Skeletal muscle satellite cell (primary cell): ENCODE measurements around the gene C1orf35.

Experiments
- H3K27me3 ChIP-seq: 2 replicates; pipeline ENCODE4 v1.7.0; 2013; ENCODE audit warnings: low read length; ENCODE audit not compliant: control insufficient read depth, insufficient read depth
- H3K36me3 ChIP-seq: 2 replicates; pipeline ENCODE4 v1.7.0; 2013; ENCODE audit warnings: mild to moderate bottlenecking, control low read depth, low read length; ENCODE audit not compliant: insufficient read depth
- H3K4me1 ChIP-seq: 2 replicates; pipeline ENCODE4 v1.7.0; 2013; ENCODE audit warnings: low read length; ENCODE audit not compliant: control insufficient read depth, insufficient read depth
- H3K4me2 ChIP-seq: 2 replicates; pipeline ENCODE4 v1.7.0; 2013; ENCODE audit warnings: mild to moderate bottlenecking, low read length
- H3K4me3 ChIP-seq: 2 replicates; pipeline ENCODE4 v1.7.0; 2013; ENCODE audit warnings: low read length
- H3K9ac ChIP-seq: 2 replicates; pipeline ENCODE4 v1.7.0; 2013; ENCODE audit warnings: mild to moderate bottlenecking, low read depth, low read length, moderate library complexity
- H3K9me3 ChIP-seq: replicated peaks from 2 replicates; pipeline ENCODE4 v1.7.0; 2013; ENCODE audit warnings: mild to moderate bottlenecking, control low read depth, low read length

C1orf35 gene

GRCh38 chr1:228088586-228089498 lies 14.3 kb downstream of the C1orf35 start:
- peaks cover 59% of the 10 kb centered on the region for H3K36me3 ChIP-seq
- no peak overlapping the region for H3K4me3 ChIP-seq
- no peaks in the 10 kb centered on the region for H3K9me3 ChIP-seq
- peak overlapping the region; percentile 96 for H3K4me2 ChIP-seq
- peaks cover 73% of the 10 kb centered on the region for H3K4me1 ChIP-seq
- H3K27me3 ChIP-seq, result no peaks in the 10 kb centered on the region
- peak overlapping the region; percentile 27 for H3K9ac ChIP-seq

GRCh38 chr1:228087771-228088251 lies 15.3 kb downstream of the C1orf35 start:
- Histone ChIP-seq H3K4me2 (peak overlapping the region; percentile 96), H3K4me3 (peak overlapping the region; percentile 44), H3K27me3 (no peaks in the 10 kb centered on the region), H3K9me3 (no peaks in the 10 kb centered on the region), H3K4me1 (peaks cover 73% of the 10 kb centered on the region), H3K9ac (peak overlapping the region; percentile 52), H3K36me3 (peaks cover 59% of the 10 kb centered on the region)

- Histone ChIP-seq H3K4me3 (peak overlapping the region; percentile 97), H3K4me1 (peaks cover 66% of the 10 kb centered on the region), H3K27me3 (no peaks in the 10 kb centered on the region), H3K4me2 (peak overlapping the region; percentile 96), H3K9ac (peak overlapping the region; percentile 100), H3K9me3 (no peaks in the 10 kb centered on the region), H3K36me3 (peaks cover 36% of the 10 kb centered on the region)
Measured at GRCh38 chr1:228085287-228085951, 17.7 kb downstream of the C1orf35 start.

- Histone ChIP-seq H3K4me1 (peaks cover 60% of the 10 kb centered on the region), H3K9me3 (no peaks in the 10 kb centered on the region), H3K9ac (peak overlapping the region; percentile 100), H3K36me3 (peaks cover 32% of the 10 kb centered on the region), H3K4me3 (peak overlapping the region; percentile 97), H3K27me3 (no peaks in the 10 kb centered on the region), H3K4me2 (peak overlapping the region; percentile 96)
Measured at GRCh38 chr1:228084797-228085196, 18.3 kb downstream of the C1orf35 start.

GRCh38 chr1:228084325-228084724 lies 18.8 kb downstream of the C1orf35 start:
- Histone ChIP-seq H3K4me1 (peaks cover 55% of the 10 kb centered on the region), H3K9ac (peak overlapping the region; percentile 100)

GRCh38 chr1:228083871-228084278 lies 19.2 kb downstream of the C1orf35 start:
- Histone ChIP-seq H3K4me1 (peaks cover 51% of the 10 kb centered on the region), H3K36me3 (peaks cover 31% of the 10 kb centered on the region)

More at GRCh38 chr1:228084325-228084724, 18.8 kb downstream of the C1orf35 start:
- Histone ChIP-seq H3K36me3 (peaks cover 31% of the 10 kb centered on the region), H3K4me3 (peak overlapping the region; percentile 97), H3K9me3 (no peaks in the 10 kb centered on the region), H3K27me3 (no peaks in the 10 kb centered on the region), H3K4me2 (peak overlapping the region; percentile 96)

GRCh38 chr1:228082918-228083870 lies 19.9 kb downstream of the C1orf35 start:
- H3K4me3 ChIP-seq, result peak overlapping the region; percentile 97
- no peaks in the 10 kb centered on the region for H3K27me3 ChIP-seq
- H3K4me2 ChIP-seq, result peak overlapping the region; percentile 96
- no peaks in the 10 kb centered on the region for H3K9me3 ChIP-seq
- peak overlapping the region; percentile 100 for H3K9ac ChIP-seq
- H3K36me3 ChIP-seq, result peaks cover 24% of the 10 kb centered on the region
- peaks cover 44% of the 10 kb centered on the region for H3K4me1 ChIP-seq

More at GRCh38 chr1:228083871-228084278, 19.2 kb downstream of the C1orf35 start:
- no peaks in the 10 kb centered on the region for H3K9me3 ChIP-seq
- peak overlapping the region; percentile 100 for H3K9ac ChIP-seq
- H3K4me2 ChIP-seq, result peak overlapping the region; percentile 96
- H3K27me3 ChIP-seq, result no peaks in the 10 kb centered on the region
- H3K4me3 ChIP-seq, result peak overlapping the region; percentile 97

- Histone ChIP-seq H3K4me2 (peak within 1 kb of the TSS; percentile 96), H3K27me3 (no peaks in the 10 kb centered on the region), H3K4me3 (peak within 1 kb of the TSS; percentile 97), H3K9me3 (no peaks in the 10 kb centered on the region), H3K4me1 (peaks cover 36% of the 10 kb centered on the region), H3K9ac (peak within 1 kb of the TSS; percentile 100), H3K36me3 (peaks cover 21% of the 10 kb centered on the region)
Measured at GRCh38 chr1:228082214-228082917, 20.8 kb downstream of the C1orf35 start, which contains the start of gene ARF1. Gene ARF1, plus strand, starts transcription at chr1:228082708. Its CDS starts 14,407 bp downstream, at chr1:228097115.

- peak overlapping the region; percentile 97 for H3K4me3 ChIP-seq
Measured at GRCh38 chr1:228081578-228082213, 21.4 kb downstream of the C1orf35 start.

GRCh38 chr1:228081144-228081543 lies 22.0 kb downstream of the C1orf35 start:
- peak overlapping the region; percentile 100 for H3K9ac ChIP-seq
- H3K4me1 ChIP-seq, result peaks cover 24% of the 10 kb centered on the region
- no peaks in the 10 kb centered on the region for H3K9me3 ChIP-seq
- H3K27me3 ChIP-seq, result no peaks in the 10 kb centered on the region
- H3K4me2 ChIP-seq, result peak overlapping the region; percentile 87
- peaks cover 21% of the 10 kb centered on the region for H3K36me3 ChIP-seq
- H3K4me3 ChIP-seq, result peak overlapping the region; percentile 97

More at GRCh38 chr1:228081578-228082213, 21.4 kb downstream of the C1orf35 start:
- no peaks in the 10 kb centered on the region for H3K9me3 ChIP-seq
- H3K4me2 ChIP-seq, result peak overlapping the region; percentile 87
- H3K9ac ChIP-seq, result peak overlapping the region; percentile 100
- no peaks in the 10 kb centered on the region for H3K27me3 ChIP-seq
- H3K4me1 ChIP-seq, result peaks cover 30% of the 10 kb centered on the region
- peaks cover 21% of the 10 kb centered on the region for H3K36me3 ChIP-seq
